ENCODE results near the gene POP5.

DNA sequence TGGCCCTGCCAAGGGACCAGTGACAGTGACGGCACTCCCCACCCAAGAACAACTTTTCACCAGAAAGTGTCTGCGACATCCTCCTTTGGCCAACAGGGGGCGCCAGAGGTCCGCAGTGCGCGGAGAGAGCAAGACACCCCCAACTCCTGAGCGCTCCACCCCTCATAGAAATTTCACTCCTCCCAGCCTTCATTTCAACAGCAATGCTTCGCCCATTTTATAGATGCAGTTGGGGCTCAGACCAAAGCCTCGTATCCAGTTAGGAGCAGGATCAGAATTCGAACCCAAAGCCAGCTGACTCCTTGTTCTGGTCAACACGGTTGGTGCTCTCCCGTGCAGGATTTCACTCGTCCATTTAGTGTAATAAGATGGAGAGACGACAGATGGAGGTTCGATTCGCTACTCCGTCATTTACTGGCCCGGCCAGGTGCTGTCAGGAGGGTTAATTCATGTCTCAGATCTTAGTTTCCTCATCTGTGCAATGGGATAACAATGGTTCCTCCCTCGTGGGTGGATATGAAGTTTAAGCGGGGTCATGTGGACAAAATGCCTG, 2.4 kb upstream of the POP5 start:
- TF ChIP-seq CREB1 (IDR thresholded peaks at IDR 0.05; ENCODE audit: low read depth): no peak
- TF ChIP-seq EP300 (IDR thresholded peaks at IDR 0.05; ENCODE audit: borderline replicate concordance): no peak
- no peak for TF ChIP-seq NFIC (IDR thresholded peaks at IDR 0.05)
- TF ChIP-seq RAD21 (IDR thresholded peaks at IDR 0.05; ENCODE audit: low read depth): peak; percentile 93
- no peak for TF ChIP-seq CEBPB (IDR thresholded peaks at IDR 0.05)
- TF ChIP-seq, protein P1, sequence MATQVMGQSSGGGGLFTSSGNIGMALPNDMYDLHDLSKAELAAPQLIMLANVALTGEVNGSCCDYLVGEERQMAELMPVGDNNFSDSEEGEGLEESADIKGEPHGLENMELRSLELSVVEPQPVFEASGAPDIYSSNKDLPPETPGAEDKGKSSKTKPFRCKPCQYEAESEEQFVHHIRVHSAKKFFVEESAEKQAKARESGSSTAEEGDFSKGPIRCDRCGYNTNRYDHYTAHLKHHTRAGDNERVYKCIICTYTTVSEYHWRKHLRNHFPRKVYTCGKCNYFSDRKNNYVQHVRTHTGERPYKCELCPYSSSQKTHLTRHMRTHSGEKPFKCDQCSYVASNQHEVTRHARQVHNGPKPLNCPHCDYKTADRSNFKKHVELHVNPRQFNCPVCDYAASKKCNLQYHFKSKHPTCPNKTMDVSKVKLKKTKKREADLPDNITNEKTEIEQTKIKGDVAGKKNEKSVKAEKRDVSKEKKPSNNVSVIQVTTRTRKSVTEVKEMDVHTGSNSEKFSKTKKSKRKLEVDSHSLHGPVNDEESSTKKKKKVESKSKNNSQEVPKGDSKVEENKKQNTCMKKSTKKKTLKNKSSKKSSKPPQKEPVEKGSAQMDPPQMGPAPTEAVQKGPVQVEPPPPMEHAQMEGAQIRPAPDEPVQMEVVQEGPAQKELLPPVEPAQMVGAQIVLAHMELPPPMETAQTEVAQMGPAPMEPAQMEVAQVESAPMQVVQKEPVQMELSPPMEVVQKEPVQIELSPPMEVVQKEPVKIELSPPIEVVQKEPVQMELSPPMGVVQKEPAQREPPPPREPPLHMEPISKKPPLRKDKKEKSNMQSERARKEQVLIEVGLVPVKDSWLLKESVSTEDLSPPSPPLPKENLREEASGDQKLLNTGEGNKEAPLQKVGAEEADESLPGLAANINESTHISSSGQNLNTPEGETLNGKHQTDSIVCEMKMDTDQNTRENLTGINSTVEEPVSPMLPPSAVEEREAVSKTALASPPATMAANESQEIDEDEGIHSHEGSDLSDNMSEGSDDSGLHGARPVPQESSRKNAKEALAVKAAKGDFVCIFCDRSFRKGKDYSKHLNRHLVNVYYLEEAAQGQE (IDR thresholded peaks at IDR 0.05; ENCODE audit: low read depth): no peak
